Chondrocyte (in vitro differentiated cells): ENCODE measurements around the gene ATG4B. TPM values are rescaled to one million over a fixed set of nuclear protein-coding genes. Genes with fewer than 3 reads are reported as not detected.

Experiments
- DNase-seq: peaks from one replicate; pipeline ENCODE4 v3.0.0; 2021; ENCODE audit warnings: mixed read lengths, low spot score
- H3K27ac Mint-ChIP-seq: one replicate; pipeline ENCODE4 v1.8.0; 2021; ENCODE audit warnings: mild to moderate bottlenecking, moderate library complexity, mixed read lengths; ENCODE audit not compliant: unreplicated experiment
- H3K27me3 Mint-ChIP-seq: 2 replicates; pipeline ENCODE4 v1.8.0; 2021; ENCODE audit warnings: low read depth, mixed read lengths
- H3K36me3 Mint-ChIP-seq: 2 replicates; pipeline ENCODE4 v1.8.0; 2021; ENCODE audit warnings: low read depth, mixed read lengths
- H3K4me1 Mint-ChIP-seq: 2 replicates; pipeline ENCODE4 v1.8.0; 2021; ENCODE audit warnings: low read depth, mild to moderate bottlenecking, mixed read lengths
- H3K4me3 Mint-ChIP-seq: one replicate; pipeline ENCODE4 v1.8.0; 2021; ENCODE audit warnings: mild to moderate bottlenecking, moderate library complexity, mixed read lengths; ENCODE audit not compliant: unreplicated experiment
- H3K9me3 Mint-ChIP-seq: 2 replicates; pipeline ENCODE4 v1.8.0; 2021; ENCODE audit warnings: low read depth, mixed read lengths
- total RNA-seq: library from RNA; stranded (reverse); gene quantifications from 3 replicates; pipeline ENCODE4 v1.2.1, GENCODE V29; 2021
- TF ChIP-seq, protein P1 (sequence below): fragments of 200-600 bp; sonication (generic); IDR thresholded peaks from 2 replicates; pipeline ENCODE4 v1.5.0; 2021; ENCODE audit warnings: antibody characterized with exemption, mild to moderate bottlenecking, moderate library complexity

ATG4B gene
- total RNA-seq, 1 donor from 2014 or later = 57.2 TPM

GRCh38 chr2:241655516-241656189 is 18.2 kb downstream of the ATG4B start:
- TF ChIP-seq, protein P1, sequence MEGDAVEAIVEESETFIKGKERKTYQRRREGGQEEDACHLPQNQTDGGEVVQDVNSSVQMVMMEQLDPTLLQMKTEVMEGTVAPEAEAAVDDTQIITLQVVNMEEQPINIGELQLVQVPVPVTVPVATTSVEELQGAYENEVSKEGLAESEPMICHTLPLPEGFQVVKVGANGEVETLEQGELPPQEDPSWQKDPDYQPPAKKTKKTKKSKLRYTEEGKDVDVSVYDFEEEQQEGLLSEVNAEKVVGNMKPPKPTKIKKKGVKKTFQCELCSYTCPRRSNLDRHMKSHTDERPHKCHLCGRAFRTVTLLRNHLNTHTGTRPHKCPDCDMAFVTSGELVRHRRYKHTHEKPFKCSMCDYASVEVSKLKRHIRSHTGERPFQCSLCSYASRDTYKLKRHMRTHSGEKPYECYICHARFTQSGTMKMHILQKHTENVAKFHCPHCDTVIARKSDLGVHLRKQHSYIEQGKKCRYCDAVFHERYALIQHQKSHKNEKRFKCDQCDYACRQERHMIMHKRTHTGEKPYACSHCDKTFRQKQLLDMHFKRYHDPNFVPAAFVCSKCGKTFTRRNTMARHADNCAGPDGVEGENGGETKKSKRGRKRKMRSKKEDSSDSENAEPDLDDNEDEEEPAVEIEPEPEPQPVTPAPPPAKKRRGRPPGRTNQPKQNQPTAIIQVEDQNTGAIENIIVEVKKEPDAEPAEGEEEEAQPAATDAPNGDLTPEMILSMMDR = no peak
- peaks cover 34% of the 10 kb centered on the region for H3K36me3 Mint-ChIP-seq
- no peaks in the 10 kb centered on the region for H3K4me1 Mint-ChIP-seq
- no peak overlapping the region for H3K4me3 Mint-ChIP-seq
- no peak for DNase-seq
- H3K27ac Mint-ChIP-seq = no peak overlapping the region
- H3K9me3 Mint-ChIP-seq = no peaks in the 10 kb centered on the region
- H3K27me3 Mint-ChIP-seq = no peaks in the 10 kb centered on the region

DNA sequence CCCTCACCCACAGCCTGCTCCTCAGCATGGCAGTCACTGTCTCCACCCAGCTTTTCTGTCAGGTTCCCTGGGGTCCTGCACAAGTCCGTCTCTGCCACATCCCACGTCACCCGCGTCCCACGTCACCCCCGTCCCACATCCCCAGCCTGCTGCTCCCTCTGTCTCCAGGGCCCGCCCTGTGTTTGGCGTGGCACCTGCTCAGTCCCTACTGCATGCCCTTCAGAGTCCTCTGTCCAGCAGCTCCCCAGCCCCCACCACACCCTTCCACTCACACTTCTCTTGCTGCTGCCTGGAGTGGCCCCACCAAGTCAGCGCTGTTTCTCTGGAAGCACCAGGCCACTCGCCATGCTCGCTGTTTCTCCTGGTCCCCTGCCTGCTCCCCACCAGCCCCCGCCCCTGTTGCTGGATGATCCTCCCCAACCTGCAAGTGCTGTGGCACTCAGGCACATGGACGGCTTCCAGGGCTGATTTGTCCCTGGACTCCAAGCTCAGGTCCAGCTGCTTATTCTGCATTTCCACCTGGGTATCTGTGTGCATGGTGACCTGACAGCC is 18.8 kb downstream of the ATG4B start:
- no peaks in the 10 kb centered on the region for H3K27me3 Mint-ChIP-seq
- H3K9me3 Mint-ChIP-seq = no peaks in the 10 kb centered on the region
- TF ChIP-seq, protein P1 = no peak
- no peaks in the 10 kb centered on the region for H3K4me1 Mint-ChIP-seq
- H3K27ac Mint-ChIP-seq = no peak overlapping the region
- no peak for DNase-seq
- peaks cover 36% of the 10 kb centered on the region for H3K36me3 Mint-ChIP-seq
- no peak overlapping the region for H3K4me3 Mint-ChIP-seq

- Mint-ChIP-seq H3K4me1 (no peaks in the 10 kb centered on the region), H3K36me3 (peaks cover 30% of the 10 kb centered on the region), H3K27me3 (no peaks in the 10 kb centered on the region), H3K27ac (peak overlapping the region; percentile 74), H3K9me3 (no peaks in the 10 kb centered on the region), H3K4me3 (no peak overlapping the region)
- TF ChIP-seq, protein P1 = no peak
- DNase-seq = no peak
These were observed 20.3 kb downstream of the ATG4B start for GRCh38 chr2:241657786-241658254.

- DNase-seq = no peak
- Mint-ChIP-seq H3K4me1 (no peaks in the 10 kb centered on the region), H3K4me3 (no peak overlapping the region), H3K27ac (no peak overlapping the region), H3K36me3 (peaks cover 30% of the 10 kb centered on the region), H3K9me3 (no peaks in the 10 kb centered on the region), H3K27me3 (no peaks in the 10 kb centered on the region)
- TF ChIP-seq, protein P1 = no peak
These were observed 20.8 kb downstream of the ATG4B start for GRCh38 chr2:241658296-241658695.

DNA sequence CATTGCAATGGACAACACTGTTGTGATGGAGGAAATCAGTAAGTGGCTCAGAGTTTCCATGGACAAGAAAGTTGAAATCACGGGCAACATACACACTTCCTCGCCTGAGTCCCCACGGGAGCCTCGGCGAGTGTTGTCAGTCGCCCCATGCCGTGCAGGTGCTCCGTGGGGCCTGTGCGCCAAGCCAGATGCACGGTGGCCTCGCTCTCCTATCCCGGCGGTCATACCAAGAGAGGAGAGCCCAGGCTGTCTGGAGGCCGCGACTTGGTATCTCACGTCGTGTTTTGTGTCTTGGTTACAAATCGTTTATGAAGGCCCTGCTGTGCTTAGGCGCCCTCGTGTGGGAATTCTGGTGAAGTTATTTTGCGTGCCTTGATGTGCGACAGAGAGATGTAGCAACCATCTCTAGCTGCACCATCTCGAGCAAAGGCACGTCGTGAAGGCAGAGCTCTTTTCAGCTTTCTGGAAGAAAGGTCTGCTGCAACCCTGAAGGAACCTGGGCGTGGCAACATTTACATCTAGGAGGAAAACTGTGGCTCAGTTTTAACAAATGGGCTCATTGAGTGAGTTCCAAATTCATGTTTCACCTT is 21.8 kb downstream of the ATG4B start:
- Mint-ChIP-seq H3K36me3 (peaks cover 30% of the 10 kb centered on the region), H3K4me3 (no peak overlapping the region), H3K27me3 (no peaks in the 10 kb centered on the region), H3K27ac (peak overlapping the region; percentile 32), H3K4me1 (no peaks in the 10 kb centered on the region), H3K9me3 (no peaks in the 10 kb centered on the region)
- DNase-seq = no peak
- TF ChIP-seq, protein P1 = peak; percentile 85
